Dedifferentiated amniotic fluid mesenchymal stem cell (primary cell): ENCODE results near the gene ALCAM.

Experiments
- DNase-seq: peaks from one replicate; pipeline ENCODE4 v3.0.0-alpha.2; 2016; ENCODE audit errors: extremely low spot score

ALCAM gene

DNA sequence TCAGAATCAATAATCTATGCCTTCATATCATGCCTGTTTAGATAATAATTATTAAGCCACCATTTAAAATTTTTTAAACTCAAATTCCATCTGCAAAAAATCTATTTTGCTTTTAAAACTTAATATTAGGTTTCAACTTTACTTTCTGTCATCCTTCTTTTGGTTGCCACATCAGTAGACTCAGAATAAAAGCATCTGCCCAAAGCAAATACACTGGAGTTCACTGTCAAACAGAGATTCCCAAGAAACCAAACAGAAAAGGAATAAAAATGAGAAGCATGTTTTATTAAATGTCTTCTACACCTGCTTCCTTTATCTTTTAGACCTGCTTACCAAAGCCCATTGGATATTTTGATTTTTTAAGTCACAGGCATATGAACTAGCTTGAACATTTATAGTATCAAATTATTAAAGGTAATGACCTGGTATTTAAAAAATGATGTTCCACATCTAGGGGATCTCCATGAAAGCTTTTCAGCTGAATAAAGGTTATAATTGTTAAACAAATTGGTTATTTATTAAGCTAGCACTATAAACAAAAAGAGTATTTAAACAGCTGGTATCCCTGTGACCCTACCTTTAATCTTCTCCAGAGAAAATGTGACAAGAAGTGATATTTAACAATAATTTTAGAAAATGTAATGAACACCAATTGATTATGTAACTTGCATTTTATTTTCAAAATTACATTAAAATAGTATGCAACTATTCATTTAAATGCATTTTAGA, 62.5 kb downstream of the ALCAM start:
- no peak for DNase-seq

DNA sequence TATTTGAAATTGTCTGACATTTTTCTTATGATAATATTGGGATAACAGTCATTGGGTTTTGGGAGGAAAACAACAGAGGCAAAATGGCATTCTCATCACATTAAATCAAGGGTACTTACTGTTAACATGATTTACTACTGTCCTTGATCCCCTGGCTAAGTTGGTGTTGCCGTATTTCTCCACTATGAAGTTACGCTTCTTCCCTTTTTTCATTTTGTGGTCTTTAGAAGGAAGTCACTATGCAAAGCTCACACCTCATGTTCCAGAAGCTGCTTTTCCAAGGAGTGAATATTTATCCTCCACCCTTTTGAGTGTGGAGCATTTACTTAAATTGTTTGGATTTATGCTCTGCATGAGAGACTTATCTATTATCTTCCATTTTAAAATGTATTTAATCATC, 63.7 kb downstream of the ALCAM start:
- no peak for DNase-seq

DNA sequence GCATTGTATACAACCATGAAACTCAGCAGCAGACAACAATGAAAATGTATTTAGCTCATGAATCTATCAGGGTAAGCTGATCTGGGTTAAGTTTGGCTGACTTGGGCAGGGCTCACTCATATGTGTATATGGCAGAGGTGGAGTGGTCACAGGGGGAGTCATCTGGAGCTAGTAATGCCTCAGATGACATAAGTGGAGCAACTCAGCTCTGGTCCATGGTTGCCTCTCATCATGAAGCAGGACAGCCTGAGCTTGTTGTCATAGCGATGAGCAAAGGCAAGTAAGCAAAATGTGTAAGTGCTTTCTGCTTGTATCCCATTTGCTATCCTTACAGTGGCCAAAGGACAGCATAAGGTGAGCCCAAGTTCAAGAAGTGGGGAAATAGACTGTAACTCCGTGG, 64.5 kb downstream of the ALCAM start:
- DNase-seq: no peak

DNA sequence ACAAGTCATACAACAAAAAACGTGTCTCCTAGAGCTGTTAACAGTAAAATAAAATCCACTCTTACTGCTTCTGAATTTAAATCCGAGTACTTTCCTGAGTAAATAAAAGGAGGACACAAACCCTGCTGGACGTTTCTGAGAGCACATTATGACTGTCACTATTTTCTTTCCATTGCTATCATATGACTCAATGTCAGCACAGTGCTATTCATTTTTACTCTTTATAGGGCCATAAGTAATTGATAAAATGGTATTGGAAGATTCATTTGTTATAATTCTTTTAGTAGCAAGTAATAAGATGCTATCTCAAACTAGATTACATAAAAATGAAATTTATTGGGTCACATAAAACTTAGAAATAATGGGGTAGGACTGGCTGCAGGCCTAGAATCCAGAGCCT, 68.6 kb downstream of the ALCAM start:
- DNase-seq: no peak

DNA sequence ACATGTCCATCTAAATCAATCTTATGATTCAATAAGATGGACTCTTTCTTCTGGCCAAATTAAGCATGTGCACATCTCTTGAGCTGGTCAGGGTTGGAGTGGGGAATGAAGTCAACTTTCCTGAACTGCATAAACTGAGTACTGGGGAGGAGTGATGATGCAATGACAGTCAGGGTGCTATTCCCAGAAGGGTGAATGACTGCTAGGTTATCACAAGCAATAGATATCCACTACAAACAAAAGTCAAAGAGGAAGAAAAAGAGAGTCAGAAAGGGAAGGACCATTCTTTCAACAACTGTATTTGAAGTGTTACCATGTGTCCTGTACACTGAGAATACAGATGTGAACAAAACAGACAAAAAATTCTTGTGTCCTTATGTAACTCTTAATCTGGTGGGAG, 70.0 kb downstream of the ALCAM start:
- DNase-seq: no peak

DNA sequence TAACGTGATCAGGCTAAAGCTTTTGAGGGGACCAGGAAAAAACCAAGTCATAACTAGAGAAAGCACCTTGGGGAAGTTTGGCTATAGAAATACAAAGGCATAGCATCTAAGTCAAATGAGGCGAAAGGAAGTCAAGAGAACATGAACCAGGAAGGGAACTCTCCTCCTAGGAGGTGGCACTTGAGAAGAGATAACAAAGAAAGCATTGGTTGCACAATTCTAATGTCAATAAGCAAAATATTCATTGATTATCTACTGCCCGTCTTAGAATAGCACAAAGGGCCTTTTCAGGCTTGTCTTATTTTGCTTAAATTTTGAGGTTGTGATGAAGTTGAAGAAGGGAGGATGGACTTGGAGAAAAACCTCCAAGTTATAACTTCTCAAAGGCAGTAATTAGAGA, 73.4 kb downstream of the ALCAM start:
- no peak for DNase-seq

DNA sequence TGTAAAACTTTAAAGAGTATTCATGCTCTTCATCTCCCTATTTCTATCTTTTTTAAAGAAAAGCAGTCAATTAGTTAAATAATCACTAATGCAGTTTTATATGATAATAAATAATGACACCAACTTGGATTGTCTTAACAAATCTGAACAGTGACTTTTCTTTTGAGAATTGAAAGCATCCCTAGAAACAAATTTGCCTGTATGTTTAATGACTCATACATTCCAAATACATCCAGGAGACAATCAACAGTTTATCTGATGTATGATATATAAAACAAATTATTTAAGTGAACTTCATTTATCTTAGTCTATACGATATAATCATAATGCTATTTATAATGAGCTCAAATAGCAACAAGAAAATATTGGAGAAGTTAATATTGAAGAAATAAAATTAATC, 78.0 kb downstream of the ALCAM start:
- no peak for DNase-seq

DNA sequence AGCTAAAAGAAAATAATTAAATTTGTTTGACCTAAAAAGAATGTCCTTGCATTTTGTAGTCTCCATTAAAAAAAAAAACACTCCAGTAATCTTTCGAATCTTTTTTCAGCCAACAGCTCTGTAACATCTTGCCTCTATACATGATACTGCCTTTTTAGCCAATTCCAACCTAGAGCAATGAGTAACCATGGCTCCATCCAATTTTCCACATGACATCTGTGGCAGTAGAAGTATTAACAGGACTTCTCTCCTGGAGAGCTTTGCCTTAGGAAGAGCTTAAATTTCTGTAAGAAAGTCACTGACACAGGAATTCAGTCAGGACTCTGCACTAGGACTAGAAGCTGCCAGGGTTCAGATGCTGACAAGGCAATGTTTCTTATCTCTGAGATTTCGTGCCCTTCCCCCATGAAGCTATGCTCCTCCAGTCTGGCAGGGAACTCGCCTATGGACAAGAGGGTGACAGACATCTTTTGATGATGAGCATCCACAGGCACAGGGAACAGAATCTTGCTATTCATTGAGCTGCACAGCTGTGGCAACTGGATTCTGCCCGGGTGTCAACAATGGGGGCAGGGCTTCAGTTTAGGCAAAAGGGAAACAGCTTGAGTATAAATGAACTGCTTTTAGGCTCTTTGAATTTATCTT, 81.8 kb downstream of the ALCAM start:
- DNase-seq: peak; percentile 23

DNA sequence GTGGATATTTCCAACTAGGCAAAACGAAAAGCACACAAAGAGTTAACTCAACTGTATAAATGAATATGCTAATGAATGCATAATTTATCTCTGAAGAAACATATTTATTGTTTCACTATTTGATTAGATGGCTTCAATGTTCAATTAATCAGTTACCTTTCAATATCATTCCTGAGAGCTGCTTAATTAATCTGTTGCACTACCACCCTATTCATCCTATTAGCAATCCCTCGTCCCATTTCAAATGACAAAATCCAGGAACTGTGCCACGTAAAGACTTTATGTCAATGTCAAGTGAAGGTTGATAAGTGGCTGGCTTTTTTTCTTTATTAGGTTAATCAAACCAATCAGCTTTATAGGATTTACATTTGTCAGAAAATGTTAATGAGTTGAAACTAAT, 82.7 kb downstream of the ALCAM start:
- no peak for DNase-seq

DNA sequence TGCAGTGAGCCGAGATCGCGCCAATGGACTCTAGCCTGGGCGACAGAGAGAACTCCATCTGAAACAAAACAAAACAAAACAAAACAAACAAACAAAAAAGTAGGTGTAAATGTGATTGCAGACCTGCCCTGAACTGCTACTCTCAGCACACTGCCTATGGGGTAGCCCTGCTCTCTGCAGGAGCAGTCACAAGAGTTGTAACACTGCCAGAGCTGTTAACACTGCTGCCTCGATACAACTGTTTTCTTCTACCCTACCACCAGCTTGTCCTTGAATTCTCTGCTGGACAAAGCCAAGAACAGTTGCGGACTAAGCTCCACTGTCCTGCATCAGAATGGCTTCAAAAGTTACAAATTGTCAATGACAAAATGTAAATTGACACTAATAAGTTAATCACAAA, 89.3 kb downstream of the ALCAM start:
- no peak for DNase-seq

DNA sequence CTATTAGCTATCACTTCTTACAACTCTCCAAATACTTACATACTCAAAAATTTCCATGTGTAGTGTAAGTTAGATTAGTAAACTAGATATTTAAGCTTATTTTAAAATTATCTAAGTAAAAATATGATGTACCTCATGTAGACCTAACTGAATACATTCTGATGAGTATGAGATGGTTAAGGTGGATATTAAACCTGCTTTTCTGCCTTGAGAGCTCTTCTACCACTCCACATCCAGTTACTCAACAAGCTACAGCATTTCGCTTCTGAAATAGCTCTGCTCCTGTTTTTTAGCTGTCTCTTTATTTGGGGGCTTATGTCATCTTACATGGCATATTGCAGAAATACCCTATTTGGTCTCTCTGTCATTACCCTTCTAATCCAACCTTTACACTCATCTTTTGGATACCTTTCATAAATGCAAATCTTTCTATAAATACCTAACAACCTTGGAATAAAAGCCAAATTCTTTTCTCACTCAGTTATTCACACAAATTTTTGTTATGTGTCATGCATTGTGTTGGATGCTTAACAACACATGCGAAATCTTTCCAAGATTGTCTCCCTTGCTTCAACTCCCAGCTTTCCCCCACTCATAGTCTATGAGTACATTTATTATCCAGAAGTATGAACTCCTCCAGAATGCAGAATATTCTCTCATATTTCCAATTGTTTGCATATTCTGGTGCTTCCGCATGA, 92.0 kb downstream of the ALCAM start:
- DNase-seq: no peak

DNA sequence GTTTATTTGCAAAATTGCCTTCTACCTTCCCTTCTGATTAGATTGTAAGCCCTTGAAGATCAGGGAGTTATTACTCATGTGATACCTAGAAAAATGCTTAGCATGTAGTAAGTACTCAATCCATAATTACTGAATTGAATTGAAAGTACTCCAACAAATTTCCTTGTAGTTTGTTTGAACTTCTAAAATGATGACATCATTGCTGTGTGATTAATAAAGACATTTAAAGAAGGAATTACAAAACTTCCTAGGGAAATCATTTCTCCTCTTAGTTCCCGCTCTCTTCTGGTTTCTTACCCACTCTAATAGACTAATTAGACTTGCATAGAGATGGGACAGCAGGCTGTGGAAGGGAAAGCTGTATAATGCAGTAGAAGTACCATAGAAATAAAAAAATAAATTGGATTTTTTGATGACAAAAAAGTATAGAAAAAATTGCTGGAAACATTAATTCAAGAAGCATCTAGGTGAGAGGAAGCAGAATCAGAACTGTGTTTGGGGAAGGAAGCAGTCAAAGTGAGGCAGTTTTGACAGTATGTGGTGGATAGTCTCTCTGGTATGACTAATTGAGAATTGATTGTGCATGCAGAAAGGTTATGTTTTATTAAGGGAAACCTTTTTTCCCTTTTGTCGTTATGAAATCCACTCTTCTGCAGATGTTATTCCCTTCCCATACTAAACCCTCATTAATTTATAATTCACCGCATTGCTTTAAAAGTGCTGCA, 93.0 kb downstream of the ALCAM start:
- DNase-seq: no peak

DNA sequence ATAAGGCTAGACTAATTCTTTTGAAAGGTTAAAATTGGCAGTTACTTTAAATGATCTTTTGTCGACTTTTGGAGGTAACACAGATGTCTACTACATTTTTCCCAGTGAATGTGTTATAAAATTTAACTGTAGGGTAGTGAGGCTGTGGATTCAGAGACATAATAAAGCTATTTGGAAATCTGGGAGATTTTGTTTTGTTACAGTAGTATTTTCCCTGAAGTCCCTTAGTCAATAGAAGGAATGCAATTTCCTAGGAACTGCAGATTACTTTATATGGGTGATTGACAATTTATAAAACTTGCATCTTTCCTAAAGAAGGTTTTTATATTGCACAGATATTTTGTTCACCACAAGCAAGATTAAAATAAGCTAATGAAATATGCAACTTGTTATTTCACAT, 96.9 kb downstream of the ALCAM start:
- no peak for DNase-seq

DNA sequence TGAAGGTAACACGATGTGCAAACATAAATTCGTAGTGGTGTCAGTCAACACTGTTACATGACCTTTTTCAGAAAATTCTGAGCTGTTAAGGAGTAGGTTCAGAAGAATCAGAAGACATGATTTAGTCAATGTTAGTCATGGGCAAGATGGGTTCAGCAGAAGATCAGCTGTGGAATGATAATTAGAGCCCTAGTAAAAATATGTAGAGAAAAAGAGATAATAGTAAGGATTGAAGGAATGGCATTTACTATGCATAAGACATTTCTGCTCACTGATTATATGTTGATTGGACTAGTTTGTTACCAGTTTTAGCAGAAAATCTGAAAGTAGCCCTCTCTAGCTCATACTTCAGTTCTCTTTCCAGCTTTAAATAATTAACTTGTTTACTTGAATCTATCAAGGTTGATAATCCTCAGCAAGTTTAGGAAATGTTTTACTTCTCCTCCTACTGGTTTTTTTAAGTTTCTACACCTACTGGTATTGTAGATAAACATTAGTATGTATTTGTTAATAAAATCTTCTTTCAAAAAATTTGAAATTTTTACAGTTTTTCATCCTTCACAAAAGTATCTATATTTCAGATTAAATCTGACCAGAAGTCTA, 98.6 kb downstream of the ALCAM start:
- DNase-seq: no peak

DNA sequence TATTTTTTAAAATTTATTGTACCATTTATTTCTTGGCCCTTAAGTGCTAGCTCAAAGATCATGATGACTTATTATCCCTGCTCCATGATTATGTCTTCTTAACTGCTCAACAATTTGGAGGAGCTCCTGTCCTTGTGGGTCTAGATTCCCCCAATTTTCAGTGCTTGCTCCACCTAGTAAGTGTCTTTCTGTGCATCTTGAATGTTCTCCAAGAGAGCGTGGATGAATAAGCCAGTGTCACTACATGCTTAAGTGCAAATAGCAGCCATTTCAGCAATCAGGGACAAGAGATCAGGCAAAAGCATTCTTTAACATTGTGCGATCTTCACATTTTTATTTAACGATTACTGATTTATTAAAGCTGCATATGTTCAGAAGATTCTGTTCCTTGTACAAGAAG, 99.4 kb downstream of the ALCAM start:
- DNase-seq: no peak

DNA sequence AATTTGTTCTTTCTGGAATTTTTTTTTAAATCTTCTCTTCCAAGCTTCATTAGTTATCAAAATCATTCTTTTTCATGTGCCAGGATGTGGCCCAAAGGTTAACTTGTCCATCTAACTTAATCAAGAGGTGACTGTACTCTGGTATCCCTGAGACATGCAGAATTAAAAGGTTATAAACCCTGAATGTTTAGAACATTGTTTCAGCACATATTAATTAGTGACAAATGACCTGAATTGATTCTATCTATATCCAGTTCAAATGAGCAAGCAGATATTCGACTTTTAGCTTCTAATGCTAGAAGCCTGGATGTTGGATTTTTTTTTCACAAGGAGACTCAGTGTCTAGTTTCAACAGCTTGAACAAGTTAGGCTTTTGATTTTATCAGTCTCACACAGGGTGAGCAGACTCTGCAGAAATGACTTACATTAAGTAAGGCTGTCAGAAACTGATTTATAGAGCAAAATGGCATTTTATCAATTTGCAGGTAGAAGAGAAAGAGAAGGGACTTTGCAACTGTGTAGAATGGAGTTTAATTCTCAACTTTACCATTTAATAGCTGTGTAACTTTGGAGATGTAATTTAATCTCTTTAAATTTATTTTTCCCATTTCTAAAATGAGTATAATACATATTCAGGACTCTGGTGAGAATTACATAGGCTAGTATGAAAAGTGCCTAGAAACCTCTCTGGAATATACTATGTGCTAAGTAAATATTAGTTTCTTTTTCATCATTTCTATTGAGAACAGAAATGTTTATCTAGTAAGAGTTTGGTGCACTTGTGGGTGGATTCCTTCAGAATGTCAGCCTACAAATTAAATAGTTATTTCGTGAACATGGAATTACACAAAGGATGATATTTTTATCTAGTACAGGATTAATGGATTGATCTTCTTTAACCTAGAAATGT, 100.0 kb downstream of the ALCAM start:
- DNase-seq: peak; percentile 26

DNA sequence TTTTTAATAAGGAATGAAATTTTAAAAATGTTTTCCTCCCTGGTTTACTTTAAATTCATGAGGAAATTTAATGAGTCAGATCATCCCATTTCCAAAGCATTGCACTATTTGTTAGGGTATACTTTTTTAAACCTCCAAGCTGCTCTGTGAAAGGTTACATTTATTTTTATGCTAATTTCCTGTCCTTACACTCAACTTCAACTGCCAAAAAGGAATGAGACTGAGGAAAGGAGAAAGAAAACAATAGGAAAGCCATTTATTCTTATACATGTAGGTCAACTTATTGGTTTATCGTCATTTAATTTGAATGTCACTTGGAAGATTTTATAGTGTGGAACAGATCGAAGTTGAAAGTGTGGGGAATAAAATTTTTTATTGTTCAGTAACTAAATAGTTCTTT, 104.1 kb downstream of the ALCAM start:
- DNase-seq: no peak

DNA sequence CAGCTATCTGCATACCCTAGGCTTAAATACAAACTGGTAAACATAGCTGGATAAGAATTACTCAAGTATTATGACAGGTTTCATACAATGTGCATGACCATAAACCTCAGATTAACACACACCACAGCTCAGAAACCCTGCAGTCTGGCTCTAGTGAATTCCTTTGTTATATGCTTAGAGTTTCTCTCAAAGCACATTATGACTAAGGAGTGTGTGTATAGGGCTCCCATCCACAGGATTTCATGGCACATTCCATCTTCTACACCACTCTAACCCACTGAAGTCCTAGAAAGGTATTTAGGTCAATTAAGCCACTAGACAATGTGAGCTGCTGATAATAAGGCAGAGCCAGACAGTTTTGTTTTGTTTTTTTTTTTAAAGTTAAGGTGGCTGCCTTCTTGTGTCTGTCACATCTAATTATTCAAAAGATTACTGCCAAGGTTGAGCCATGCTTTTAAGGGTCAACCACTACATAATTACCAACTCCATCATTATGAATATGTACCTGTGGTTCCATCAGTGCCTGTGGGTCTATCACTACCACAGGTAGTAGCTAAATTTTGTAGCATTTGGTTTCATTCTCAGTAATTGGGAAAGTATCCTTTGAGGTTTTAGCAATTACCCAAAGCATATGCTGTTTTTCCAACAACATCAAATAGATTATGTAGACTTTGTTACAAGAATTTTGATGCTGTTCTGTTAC, 107.0 kb downstream of the ALCAM start:
- peak; percentile 77 for DNase-seq

DNA sequence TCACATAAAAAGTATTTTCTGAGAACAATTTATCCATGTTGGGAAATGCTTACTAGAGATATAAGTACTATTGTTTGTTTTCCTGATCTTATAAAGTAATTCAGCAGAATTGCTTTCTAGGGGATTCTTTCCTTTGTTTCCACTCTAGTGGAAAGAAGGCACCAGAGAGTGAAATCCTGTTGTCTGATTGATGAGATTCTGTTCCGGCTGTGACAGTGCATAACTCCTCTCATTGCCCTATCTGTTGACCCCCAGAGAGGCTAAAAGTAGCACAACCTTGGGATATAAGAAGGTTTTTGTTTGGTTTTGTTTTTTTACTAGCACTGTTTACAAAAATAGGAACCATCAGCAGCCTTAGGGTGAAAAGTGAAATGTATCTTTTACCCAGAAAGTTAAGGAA, 114.1 kb downstream of the ALCAM start:
- no peak for DNase-seq

DNA sequence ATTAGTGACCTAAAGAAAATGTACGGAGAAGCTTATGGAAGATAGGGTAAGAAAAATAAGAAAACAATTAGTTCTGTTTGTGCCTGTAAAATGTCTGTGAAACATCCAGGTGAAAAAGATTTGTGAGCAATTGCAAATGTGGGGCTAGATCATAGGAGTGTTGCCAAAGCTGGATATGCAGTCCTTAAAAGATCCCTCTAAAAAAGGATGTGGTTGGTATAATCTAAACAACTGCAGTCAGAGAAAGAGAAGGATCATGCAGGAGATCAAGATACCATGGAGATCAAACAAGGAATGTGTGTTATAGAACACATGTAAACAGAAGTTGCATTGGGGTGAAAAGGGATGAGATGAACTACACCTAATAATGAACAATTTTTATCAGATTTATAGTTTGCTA, 116.8 kb downstream of the ALCAM start:
- no peak for DNase-seq
